Raji (cell line): ENCODE results near the gene DCLK1.

Experiments used
- POLR2A ChIP-seq: IDR thresholded peaks from 2 replicates; pipeline ENCODE4 v1.6.1; 2011; ENCODE audit warnings: low read depth, low read length, control low read depth; ENCODE audit not compliant: insufficient read depth

DCLK1 gene

DNA sequence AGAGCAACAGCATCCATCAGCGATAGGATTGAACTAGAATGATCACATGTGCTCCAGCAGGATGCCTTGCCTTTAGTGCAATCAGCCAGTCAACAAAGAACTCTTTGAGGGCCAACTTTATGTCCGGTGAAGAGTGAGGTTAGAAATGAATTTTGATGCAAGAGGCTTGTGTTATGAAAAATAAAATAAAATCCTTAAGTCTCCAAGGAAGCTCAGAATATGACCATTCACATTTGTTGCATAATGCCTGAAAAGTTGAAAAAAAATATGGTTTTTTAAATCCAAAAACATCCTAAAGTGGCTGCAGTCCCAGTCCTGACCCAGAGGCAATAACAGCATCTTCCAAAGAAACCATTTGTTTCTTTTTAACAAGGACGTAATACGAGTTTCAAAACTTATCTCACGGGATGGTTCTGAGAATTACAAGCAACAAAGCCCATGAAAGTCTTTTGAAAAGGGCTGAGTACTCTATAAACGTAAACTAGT, 61.3 kb downstream of the DCLK1 start:
- no peak for TF ChIP-seq POLR2A

DNA sequence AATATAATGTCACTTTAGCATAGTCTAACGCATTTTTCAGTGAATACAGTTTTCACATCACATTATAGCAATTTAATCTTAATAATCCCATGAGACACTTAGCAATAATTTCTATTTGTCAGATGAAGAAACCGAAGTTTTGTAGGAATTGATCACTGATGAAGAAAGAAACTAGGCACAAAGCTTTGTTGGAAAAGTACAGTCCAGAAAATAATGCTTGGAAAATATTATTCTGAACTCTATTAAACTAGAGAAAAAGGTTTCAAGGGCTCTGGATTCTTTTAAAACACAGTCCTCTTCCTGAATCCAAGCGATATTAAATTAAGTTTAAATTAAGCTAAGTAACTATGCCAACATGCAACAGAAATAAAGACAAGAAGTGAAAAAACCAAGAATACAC, 62.2 kb downstream of the DCLK1 start:
- no peak for TF ChIP-seq POLR2A

DNA sequence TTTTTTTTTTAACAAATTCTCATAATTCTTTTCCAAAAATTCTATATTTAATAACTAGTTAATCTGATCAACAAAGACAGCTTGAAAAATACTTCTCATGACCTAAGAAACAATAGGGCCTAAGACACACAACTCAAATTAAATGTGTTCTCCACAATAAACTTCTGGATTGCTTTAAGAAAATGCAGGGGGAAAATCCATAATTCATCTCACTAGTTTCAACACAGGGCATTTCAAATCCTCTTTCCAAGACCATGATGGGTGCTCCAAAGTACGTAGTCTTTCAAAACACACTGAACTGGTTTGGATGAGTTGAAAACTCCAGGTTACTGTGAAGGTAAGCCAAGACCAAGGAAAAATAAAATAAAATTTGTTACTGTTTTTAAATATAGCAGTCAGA, 62.6 kb downstream of the DCLK1 start:
- no peak for TF ChIP-seq POLR2A

DNA sequence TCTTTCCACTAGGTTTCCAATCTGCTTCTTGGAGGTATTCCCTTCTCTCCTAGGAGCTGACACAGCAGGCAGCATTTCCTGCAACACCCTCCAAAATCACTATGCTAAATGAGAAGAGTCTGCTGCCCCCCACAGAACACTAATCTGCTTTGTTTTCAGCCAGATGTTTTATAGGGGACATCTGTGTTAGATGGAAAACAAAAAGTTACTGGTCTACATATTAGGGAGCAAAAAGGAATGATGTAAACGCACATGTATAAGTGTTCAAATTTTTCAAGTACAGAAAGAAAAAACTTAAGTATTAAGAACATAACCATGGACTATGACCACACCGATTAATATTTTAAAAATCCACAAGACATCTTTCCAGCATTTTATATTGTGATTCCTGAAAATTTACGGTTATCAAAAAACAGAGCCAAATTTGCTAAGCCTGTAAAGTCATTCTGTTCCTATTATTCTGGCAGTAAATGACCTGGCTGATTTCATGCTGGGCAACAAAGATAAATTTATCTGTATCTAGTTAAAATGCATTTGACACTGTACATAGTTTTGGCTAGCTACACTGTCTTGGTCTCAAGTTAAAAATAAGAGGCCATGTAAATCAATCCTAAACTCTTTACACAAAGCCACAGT, 63.3 kb downstream of the DCLK1 start:
- TF ChIP-seq POLR2A, result no peak

DNA sequence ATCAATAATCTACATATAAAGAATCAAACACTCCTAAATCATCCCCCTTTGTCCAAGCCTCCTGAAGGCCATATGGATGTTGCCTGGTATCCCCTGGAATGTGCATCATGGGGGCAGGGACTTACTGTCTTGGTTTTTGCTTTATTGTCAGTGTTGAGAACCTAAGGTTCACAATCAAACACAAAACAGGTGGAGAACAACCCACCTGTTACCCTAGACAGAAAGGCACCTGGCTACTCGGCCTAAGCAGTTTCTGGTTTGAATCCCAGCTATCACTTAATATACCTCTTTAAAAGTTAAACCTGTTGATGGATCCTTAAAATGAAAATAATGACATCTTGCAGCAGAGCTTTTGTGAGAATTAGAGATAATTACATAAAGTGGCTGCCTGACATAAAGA, 68.9 kb downstream of the DCLK1 start:
- no peak for TF ChIP-seq POLR2A

DNA sequence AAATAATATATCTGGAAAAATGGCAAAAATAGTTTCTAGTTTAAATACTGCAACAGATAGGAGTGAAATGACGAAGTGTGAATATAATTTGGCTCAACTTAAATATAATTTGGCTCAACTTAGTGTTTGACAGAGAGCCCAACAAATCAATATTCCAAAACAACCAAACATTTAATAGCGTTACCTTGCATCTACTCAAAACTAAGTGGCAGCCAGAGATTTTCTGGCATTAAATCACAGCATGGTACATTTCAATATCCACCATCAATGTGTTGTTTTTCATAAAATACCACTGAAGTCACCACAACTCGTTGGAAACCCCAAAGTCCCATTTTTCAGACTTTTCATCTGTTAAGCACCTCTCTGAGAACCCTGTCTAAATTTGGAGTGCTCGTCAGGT, 69.6 kb downstream of the DCLK1 start:
- no peak for TF ChIP-seq POLR2A

DNA sequence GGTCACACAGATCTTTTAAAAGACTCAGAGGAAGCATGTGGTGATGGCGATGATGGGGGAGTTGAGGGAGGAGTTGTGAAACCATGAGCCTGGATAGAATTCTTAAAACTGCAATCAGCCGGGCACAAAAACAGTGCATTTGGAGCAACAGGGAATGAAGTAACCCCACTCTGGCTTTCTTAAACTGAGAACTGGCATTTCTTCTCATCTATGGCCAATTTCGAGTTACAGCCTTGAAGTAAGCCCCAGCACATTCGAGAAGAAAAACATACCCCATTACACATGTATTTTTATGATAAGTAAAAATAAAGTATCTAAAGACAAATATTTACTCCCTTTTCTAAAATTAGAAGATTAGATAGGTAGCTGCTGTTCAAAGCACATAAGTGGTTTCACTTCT, 70.1 kb downstream of the DCLK1 start:
- no peak for TF ChIP-seq POLR2A

DNA sequence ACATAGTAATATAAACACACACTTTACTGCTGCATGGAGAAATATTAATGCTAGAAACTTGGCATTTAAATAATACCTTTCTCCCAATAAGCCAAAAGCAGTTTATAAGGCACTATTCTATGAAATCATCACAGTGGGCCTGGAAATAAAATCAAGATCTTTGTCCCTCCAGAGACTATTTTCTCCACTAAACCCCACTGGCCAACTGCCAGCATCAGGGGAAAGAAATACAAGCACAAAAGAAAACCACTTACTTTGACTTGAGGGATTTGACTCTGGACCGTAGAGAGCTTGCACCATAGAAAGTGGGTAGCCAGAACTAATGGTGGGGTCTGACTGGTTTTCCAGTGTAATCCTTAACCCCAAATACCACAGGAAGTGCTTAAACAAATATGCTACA, 71.9 kb downstream of the DCLK1 start:
- no peak for TF ChIP-seq POLR2A

DNA sequence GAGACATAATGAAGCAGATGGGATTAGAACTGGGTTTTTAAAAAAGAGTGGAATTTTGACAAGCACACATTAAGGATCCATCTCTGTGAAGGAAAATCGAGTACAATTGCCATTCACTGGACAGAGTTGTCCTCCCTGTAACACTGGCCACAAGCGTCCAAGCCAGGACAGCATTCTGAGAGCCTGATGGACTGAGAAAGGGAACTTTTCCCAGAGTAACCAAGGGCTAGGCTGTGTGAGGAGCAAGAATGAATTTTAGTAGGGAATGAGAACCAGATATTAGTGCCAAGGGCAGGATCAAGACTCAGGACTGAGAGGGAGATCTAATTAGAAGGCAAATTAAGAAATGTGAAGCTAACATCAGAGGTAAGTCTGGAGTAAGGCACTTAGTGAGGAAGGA, 73.1 kb downstream of the DCLK1 start:
- TF ChIP-seq POLR2A, result no peak

DNA sequence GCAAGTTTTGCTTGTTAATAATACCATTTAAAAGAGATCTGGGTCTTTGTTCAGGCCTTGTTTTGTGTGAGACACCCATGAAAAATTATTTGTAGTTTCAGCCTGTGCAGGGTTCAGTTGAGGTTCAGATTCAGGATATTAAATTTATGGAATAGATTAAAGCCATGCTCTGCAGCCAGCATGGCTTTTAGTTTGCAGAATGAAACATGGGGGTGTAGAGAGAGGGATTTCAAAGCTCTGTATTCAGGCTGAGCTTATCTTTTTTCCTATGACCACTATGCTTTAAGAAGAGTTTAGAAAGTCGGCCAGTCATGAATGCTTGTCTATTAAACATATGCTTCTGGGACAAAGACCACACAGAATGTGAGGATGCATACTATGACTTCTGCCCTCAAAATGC, 73.6 kb downstream of the DCLK1 start:
- TF ChIP-seq POLR2A, result no peak

DNA sequence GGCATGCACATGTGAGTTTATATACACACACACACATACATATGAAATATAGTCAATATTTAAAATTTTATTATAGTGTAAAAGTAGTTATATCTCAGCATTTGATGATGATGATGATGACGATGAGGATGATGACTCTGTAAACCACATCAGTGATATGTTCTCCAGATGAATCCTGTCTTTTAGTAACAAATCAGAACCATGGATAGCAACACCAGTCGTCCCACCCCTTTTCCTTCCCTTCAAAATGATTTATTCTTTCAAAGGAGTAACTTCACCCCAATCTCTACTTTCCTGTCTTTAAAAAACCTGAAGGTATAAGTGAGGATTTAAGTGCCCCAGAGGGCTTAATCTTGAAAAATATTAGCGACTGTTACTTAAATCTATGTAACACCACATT, 74.1 kb downstream of the DCLK1 start:
- TF ChIP-seq POLR2A, result no peak

DNA sequence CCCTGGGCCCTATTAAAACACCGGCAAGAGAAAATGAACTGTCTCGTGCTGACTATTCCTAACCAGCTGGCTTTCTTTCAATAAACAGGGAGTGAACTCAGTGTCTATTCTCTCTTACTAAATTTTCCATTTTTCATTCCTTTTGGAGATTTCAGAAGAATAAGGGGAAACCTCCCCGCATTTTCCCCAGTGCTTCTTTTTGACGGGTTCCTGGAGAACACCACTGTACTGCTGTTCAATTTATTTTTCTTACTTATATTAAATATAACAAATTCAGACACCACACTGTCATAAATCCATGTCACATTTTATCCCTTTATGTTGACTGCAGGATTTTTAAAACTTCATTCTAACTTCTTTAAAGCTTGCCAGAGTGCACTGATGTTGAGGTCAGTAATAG, 75.8 kb downstream of the DCLK1 start:
- TF ChIP-seq POLR2A, result no peak

DNA sequence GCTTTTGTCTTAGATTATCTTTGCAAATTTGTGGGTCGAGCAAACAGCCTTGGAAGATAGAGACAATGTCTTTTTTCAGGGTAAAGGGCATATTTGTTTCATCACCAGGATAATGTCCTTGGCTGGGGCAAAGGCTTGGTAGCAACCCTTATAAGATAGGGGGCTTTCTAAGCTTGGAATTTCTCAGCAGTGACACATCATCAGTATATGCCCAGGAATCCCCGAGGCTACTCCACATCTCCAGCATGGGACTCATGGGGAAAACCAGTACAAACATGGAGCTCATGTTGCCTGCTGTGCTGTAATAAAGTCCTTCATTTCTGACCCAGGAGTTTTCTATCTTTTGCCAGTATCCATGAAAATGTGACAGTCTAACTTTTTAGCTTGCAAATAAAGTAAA, 77.1 kb downstream of the DCLK1 start:
- no peak for TF ChIP-seq POLR2A

DNA sequence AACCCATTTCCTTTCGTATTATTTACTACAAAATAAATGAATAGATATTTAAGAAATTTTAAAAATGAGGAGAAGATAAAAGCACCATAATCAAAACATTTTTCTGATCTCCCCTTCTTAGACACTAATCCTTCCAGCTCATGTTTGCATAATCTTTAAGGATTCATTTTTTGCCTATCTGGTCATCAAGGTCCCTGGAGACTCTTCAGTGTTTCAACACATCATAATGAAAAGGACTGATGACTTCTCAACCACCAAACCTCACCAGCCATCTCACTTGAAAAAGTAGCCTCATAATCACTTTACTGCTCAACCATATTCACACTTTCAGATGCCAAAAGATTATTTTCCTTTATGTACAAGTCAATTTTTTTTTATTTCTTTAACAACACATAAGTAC, 80.1 kb downstream of the DCLK1 start:
- TF ChIP-seq POLR2A, result no peak

DNA sequence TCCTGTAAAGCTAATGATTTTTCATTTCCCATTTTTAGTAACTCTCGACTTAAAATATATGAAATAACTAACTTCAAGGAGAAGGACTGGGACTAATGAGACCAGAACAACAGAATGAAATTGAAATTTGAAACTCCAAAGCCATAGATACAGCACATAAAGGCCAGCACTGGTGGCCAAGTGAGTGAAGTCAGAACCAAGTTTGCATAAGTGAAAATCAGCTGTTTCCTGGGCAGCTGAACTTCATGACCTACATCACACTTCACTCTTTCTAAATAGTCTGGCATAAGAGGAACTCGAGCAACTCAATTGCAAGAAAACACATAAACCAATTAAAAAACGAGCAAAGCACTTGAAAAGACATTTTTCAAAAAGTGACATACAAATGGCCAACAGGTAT, 84.5 kb downstream of the DCLK1 start:
- TF ChIP-seq POLR2A, result no peak

DNA sequence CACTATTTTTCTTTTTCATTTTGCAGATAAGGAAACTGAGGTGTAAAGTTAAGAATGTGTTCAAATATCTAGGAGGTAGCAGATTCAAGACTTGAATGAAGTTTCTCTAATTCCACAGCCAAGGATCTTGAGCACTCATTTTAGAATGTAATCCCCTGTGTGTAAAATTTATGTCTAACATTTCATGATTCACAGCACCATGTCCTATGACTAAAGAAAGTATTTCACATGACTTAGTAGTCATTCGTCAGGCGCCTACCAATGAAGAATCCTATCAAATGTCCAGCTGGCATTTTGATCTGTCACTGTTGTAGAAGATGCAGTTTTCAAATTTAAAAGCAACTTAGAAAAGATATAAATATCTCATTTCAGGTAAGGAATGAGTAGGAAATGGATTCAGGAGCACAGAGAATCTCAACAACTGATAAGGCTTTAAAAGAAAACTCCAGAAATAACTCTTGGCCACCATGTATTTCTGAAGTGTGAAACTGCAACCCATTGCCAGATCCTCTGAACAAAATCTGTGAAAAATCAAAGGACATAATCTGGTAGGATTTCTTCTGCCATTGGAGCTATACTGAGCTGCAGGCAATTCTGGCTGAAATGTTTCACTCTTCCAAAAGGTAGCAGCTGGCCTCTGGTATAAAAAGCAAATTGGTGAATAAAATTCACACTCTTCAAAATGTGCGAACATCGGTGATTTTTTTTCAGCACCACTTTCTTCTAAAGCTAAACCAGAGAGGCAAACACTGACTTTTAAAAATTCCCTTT, 92.2 kb downstream of the DCLK1 start:
- TF ChIP-seq POLR2A, result no peak

DNA sequence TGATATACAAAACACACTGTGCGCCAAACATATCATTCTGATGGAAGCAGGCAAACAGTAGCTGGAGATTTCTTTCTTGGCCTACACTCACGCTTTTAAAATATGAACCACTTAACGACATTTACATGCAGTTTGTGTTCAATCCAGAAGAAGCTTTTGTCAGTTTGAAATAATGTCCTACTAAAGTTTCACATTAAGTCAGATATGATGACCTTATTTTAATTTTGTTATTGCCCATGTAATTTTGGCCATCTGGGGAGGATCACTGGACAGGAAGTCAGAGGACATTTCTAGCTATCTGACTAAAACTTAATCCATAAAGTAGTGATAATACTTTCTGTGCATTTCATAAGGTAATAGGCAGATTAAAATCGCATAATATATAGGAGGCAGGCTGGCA, 98.1 kb downstream of the DCLK1 start:
- TF ChIP-seq POLR2A, result no peak

DNA sequence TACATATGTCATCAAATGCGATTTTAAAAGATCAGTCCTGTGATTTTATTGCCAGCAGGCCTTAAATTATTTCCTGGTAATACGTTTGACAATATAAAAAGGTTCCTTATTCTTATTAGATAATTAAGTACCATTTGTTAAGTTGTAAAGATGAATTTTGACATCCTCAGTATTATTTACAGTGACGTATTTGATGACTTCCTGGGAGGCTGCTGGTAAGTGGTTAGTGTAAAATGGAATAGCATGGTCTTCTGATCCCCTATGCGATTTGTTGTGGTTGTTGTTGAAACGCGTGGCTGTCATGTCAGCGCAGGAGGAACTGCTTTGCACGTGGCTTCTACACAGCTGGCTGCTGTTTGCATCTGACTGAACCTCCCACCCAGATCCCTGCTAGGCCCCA, 99.7 kb downstream of the DCLK1 start:
- no peak for TF ChIP-seq POLR2A
